Liver (tissue), 3 donors: Measurements from ENCODE around the gene QSOX1.

Experiments used
- FOXA2 ChIP-seq: IDR thresholded peaks from 2 replicates; pipeline ENCODE4 v1.6.1; 2016; ENCODE audit warnings: antibody characterized with exemption
- HNF4G ChIP-seq: IDR thresholded peaks from 2 replicates; pipeline ENCODE4 v1.6.1; 2016; ENCODE audit warnings: antibody characterized with exemption
- YY1 ChIP-seq: IDR thresholded peaks from 2 replicates; pipeline ENCODE4 v1.6.1; 2016; ENCODE audit warnings: antibody characterized with exemption, mild to moderate bottlenecking
- TF ChIP-seq, protein P1 (sequence below): fragments of 150-350 bp; IDR thresholded peaks from 2 replicates; pipeline ENCODE4 v1.5.1; 2017; ENCODE audit warnings: improper control_type of control experiment, low read depth, low read length; ENCODE audit not compliant: missing input control
- donor health status: healthy.
- donor health status: healthy.

DNA sequence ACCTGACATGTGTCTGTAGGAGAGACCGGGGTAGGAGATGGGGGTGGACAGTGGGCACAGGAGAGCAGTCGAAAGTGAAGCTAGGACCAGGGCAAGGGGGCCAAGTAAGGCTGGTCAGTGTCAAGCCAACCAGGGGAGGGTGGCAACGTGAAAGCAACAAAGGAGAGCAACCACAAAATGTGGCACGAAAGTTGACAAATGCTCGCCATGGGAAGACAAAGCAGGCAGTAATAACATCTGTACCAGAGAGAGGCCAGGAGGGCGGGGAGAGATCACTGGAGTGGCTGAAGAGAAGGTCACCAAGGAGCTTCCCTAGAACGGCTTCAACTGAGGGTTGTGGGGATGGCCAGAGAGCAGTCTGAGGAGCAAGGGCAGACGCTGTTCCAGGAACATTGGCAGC, 17.0 kb downstream of the QSOX1 start:
- TF ChIP-seq FOXA2 = no peak
- TF ChIP-seq HNF4G = no peak
- TF ChIP-seq YY1 = no peak
- TF ChIP-seq, protein P1, sequence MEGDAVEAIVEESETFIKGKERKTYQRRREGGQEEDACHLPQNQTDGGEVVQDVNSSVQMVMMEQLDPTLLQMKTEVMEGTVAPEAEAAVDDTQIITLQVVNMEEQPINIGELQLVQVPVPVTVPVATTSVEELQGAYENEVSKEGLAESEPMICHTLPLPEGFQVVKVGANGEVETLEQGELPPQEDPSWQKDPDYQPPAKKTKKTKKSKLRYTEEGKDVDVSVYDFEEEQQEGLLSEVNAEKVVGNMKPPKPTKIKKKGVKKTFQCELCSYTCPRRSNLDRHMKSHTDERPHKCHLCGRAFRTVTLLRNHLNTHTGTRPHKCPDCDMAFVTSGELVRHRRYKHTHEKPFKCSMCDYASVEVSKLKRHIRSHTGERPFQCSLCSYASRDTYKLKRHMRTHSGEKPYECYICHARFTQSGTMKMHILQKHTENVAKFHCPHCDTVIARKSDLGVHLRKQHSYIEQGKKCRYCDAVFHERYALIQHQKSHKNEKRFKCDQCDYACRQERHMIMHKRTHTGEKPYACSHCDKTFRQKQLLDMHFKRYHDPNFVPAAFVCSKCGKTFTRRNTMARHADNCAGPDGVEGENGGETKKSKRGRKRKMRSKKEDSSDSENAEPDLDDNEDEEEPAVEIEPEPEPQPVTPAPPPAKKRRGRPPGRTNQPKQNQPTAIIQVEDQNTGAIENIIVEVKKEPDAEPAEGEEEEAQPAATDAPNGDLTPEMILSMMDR = no peak
